ENCODE measurements around the gene ZCCHC7.
"Not testable (repeated sequence)": the region's sequence is repeated elsewhere in the genome, so short reads cannot be mapped to it uniquely, and the experiment has no call there.

Gene ZCCHC7

GRCh38 chr9:37381094-37381741 is 260.8 kb downstream of the ZCCHC7 start:
- no peak for DNase-seq

- DNase-seq = no peak
Measured at GRCh38 chr9:37382161-37382981, 262.0 kb downstream of the ZCCHC7 start.

DNA sequence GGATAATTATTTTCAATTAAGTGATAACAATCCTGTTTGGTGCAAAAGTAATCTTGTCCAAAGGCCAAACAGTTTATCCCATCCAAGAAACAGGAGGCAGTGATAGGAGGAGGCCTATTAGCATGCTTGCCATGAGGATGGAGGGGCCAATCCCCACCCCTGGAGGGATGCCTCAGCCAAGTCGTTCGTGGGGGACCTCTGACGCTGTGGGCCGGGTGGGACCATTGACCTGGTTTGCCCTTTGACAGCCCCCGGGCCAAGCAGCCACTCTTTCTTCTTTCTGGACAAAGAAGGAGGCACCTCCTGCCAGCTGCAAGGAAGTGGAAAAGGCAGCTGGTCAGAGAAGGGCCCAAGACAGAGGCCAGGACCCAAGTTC is 262.6 kb downstream of the ZCCHC7 start:
- DNase-seq = no peak

DNA sequence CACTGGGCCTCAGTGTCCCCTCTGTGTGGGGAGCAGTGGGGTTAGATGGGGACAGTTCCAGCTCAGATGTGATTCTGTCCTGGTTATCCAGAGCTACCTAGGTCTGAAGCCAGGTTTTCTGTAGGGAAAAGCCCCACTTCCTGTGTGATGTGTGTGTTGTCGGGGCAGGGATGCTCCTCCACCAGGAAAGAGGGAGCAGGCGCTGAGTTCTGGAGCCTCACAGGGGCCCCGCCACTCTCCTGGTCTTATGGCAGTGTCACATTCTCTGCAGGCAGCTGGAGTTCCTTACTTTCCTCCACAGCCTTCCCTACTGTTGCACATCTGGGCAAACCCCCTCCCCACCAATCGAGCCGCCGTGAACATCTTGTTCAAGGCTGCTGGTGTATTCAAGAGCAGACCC is 263.0 kb downstream of the ZCCHC7 start:
- no peak for DNase-seq

- DNase-seq = no peak
Measured at GRCh38 chr9:37383876-37384746, 263.7 kb downstream of the ZCCHC7 start.

DNA sequence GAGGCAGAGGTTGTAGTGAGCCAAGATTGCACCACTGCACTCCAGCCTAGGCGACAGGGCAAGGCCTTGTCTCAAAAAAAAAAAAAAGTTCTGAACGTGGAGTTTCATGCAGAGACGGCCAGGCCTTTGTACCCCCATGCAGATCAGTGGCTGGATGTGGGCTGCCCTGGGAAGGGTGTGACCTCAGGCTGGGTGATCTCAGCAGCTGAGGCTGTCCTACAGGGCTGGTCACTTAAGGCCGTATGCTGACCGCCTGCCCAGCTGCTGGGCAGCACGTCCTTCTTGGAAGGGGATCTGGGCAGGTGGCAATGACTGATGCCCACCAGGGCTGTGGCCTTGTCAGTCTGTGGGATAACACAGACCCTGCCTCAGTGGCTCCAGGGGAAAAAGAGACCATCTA is 264.9 kb downstream of the ZCCHC7 start:
- no peak for DNase-seq

GRCh38 chr9:37386988-37387387 is 266.6 kb downstream of the ZCCHC7 start:
- no peak for DNase-seq

DNA sequence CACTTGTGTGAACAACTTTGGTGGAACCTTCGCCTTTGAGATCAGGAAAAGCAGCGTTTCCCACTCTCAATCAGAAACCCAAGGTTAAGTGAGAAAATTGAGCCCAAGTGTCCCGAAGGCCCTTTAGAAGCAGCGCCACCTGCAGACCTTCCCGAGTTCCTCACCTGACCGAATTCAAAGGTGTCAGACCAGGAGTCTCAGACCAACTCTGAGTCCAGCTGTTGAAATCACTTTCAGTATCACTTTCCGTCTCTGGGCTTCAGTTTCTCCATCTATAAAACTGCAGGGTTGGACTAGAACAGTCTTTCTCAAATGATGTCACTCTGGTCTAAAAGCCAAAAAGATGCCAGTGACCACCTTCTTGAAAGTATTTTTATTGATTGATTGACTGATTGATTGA is 270.4 kb downstream of the ZCCHC7 start:
- peak; percentile 53 for DNase-seq

GRCh38 chr9:37392272-37392671 is 271.9 kb downstream of the ZCCHC7 start:
- DNase-seq = no peak

GRCh38 chr9:37395229-37395628 is 274.9 kb downstream of the ZCCHC7 start:
- no peak for DNase-seq

GRCh38 chr9:37395663-37396062 is 275.3 kb downstream of the ZCCHC7 start:
- DNase-seq = no peak

DNA sequence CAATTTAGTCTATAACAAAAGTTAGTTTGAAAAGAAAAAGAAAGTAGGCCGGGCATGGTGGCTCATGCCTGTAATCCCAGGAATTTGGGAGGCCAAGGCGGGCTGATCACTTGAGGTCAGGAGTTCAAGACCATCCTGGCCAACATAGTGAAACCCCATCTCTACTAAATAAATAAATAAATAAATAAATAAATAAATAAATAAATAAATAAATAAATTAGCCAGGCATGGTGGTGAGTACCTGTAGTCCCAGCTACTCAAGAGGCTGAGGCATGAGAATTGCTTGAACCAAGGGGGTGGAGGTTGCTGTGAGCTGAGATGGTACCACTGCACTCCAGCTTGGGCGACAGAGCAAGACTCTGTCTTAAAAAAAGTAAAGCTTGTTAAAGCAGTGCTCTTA is 277.6 kb downstream of the ZCCHC7 start:
- not testable (repeated sequence) for DNase-seq

- DNase-seq = no peak
Measured at GRCh38 chr9:37398464-37399025, 278.2 kb downstream of the ZCCHC7 start.

DNA sequence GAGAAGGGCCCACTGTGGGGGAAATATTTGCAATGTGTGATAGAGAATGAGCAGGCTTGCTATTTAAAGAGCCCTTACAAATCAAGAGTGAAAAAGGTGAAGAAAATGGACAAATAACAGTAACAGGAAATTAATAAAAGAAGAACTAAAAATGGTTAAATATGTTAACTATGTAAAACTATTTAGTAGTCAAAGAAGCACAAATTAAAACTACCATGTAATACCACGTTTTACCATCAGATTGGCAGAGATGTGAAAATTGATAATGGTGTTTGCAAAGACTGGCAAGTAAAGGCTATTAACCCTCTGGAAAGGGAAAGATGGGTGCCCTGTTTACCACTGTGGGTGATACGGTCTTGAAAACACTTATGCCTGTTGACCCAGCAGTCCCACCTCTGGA is 279.0 kb downstream of the ZCCHC7 start:
- DNase-seq = no peak

DNA sequence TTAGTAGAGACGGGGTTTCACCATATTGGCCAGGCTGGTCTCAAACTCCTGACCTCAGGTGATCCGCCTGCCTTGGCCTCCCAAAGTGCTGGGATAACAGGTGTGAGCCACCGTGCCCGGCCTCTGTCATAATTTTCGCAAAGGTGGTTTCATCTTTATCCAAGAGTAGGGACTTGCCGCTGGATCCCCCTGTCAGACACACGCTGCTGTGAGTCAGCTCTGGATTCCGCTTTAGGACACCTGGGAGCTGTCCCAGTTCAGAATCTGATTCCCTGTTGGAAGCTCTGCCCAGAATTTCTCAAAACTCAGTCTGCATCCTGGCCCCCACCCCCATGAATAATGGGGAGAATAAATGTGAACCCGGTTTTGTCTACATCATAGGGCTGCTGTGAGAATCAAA is 284.2 kb downstream of the ZCCHC7 start:
- DNase-seq = no peak

GRCh38 chr9:37405350-37405749 is 285.0 kb downstream of the ZCCHC7 start:
- no peak for DNase-seq

GRCh38 chr9:37405764-37406380 is 285.5 kb downstream of the ZCCHC7 start:
- DNase-seq = no peak

- DNase-seq = no peak
Measured at GRCh38 chr9:37406603-37407401, 286.4 kb downstream of the ZCCHC7 start.

DNA sequence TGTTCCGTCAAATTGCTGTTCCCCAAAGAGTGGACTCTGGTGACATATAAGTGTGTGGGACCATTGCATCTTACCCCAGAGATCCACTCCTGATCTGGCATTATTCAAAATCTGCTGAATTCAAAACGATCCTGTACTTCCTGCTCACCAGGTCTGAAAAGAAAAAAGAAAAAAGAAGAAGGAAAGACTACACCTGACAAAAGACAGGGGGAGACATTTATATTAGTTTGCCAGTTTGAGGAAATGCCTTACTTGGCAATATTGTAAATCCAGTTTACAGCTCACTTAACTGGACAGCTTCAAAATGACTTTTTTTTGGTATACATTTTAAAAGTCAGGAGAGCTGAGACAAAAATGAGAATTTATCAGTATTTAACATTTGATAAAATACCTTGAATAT is 287.1 kb downstream of the ZCCHC7 start:
- no peak for DNase-seq
